HG03139 (cell line): ENCODE data around the gene RTP3.

Experiments
- ATAC-seq: cut with Tn5 transposase; IDR thresholded peaks from one replicate; pipeline ENCODE4 v1.9.1; 2021; ENCODE audit not compliant: unreplicated experiment

Gene RTP3

DNA sequence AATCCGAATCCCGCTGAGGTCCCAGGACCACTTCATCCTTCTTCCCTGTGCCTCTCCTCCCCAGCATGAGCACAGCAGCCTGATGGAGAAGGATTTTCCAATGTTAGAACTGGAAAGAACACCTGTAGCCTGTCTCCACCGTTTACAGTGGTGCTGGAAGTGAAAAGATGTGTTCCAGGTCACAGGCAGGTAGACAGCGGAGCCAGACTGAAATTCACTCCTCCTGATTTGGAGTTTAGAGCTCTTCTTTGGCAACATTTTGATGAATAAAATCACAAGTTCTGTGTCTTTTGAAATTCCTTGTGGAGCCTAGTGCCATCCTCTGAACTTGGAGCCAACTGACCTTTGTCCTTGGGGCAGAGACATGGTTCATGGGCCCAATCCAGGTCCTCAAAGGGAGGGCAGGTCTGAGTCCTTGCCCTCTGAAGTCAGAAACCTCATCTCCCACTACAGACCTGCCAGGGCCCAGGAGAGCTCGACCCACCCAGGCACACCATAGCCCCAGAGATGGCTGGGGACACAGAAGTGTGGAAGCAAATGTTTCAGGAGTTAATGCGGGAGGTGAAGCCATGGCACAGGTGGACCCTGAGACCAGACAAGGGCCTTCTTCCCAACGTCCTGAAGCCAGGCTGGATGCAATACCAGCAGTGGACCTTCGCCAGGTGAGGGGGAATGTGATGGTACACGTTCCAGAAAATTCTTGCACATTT, at the start of gene RTP3:
Gene RTP3, plus strand, starts transcription at position 421 of the 710 bp plus-strand sequence. Its CDS starts 87 bp downstream, at position 508.
- no peak for ATAC-seq

GRCh38 chr3:46448721-46449120, 49.1 kb upstream of the RTP3 start:
- ATAC-seq, result no peak

GRCh38 chr3:46449755-46450552, 47.8 kb upstream of the RTP3 start:
- no peak for ATAC-seq

DNA sequence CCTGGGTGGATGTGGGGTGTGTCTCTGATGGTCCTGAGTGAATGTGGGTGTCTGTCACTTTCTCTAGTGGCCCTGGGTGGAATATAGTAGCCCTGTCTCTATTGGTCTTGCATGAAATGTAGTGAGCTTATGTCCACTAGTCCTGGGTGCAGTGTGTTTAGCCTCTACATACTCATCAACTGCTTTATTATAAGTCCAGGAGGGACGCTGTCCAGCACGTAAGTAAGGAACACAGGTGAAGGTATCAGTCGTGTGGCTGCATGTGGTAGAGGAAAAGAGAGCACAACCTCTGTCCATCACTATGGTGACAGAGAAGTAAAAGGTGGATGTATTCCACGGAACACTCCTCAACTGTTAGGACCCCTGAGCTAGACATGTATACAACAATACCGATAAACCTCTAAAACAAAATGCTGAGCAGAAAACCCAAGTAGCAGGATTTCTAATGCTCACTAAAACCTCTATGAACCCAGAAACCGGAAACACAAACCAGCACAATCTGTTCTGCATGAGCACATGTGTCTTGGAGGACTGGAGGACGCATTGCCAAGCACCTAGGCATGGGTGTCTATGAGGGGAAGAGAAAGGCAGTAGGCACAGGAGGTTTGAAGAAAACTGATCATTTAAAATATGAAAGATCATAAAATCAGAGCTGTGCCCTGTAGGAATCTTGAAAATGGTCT, 44.1 kb upstream of the RTP3 start:
- ATAC-seq, result no peak

- no peak for ATAC-seq
These were observed 43.6 kb upstream of the RTP3 start for GRCh38 chr3:46454209-46454595.

- ATAC-seq, result no peak
These were observed 43.2 kb upstream of the RTP3 start for GRCh38 chr3:46454606-46455005.

GRCh38 chr3:46455231-46456115, 42.3 kb upstream of the RTP3 start:
- ATAC-seq, result no peak

DNA sequence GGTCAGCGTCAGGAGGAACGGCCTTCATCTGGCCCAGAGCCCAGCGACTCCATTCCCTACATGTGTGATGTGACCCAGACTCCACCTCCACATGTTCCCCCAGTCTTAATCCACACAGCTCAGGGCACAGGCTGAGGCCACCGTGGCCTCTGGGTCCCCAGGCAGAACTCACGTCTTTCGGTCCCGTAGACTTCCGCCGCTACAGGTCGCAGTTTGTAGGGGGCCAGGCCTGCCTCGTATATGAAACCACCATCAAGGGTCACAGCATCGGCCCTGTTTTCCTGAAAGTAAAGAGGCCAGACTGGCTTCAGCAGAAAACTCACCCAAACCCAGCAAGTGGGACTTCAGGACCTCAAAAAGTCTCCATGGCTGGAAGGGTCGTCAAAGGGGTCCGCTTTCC, 41.7 kb upstream of the RTP3 start:
- ATAC-seq, result no peak

GRCh38 chr3:46460051-46460450, 37.7 kb upstream of the RTP3 start:
- ATAC-seq, result no peak

DNA sequence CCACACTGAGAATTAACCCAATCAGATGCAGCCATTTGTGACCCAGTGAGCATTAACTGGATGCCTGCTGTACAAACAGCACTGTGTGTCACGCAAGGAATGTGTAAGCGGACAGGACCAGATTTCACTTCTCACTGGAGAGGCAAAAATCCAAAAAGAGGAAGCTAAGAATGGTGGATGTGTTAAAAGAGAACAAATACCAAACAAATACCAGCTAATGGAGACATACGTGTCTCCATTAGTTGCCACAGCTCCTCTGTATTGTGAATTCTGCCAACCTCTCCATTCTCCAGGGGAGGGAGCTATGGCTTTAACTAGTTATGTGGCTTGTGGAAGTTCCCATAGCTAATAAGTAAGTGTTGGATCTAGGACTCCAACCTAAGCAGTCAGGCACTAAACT, 35.7 kb upstream of the RTP3 start:
- no peak for ATAC-seq

- ATAC-seq, result no peak
These were observed 35.3 kb upstream of the RTP3 start for GRCh38 chr3:46462511-46462910.

DNA sequence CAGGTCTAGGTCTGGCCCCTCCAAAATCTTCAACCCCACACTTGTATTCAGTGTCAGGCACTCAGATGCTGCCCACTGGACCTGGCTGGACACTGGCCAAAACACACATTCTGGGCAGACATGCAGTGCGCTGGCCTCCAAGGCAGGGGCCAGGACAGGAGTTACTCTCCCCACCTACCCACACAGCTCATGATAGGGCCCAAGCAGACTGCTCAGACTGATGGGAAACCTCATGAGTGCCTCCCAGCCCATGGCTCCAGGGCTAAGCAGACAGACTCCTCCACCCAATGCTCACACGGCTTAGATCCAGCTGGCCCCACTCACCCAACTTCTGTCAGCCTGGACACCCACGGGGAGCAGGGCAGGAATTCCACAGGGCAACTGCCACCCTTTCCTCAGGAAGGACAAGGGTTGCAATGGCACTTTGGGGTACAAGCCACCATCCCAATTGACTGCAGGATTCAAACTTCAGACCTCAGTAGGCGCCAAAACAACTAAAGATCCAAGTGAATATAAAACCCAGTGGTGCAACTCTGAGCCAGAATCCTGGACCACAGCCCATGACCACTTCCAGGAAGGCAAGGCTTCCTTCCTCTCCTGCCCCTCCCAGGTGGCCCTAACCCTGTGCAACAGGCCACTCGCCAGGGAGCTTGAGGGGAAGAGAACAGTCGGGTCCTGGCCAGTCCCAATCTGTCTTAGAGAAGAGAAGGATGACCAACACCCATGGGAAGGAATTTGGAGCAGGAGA, 34.5 kb upstream of the RTP3 start:
- ATAC-seq, result no peak

DNA sequence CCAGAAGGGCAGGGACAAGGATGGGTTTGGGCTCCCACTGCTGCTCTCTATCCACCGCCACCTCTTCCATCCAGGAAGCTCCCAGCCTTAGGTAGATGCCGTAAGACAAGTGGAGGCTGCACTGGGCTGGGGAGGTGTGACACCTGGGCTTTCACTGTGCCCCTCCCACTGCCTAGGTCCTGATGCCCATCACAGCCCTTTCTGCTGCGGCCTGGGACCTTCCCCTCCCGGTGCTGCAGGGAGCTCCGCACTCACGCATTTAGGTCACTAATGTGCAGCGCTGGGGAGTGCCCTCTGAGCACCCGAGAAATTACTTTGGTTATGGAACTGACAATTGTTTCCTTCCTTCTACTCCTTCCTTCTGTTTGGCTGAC, 33.9 kb upstream of the RTP3 start:
- no peak for ATAC-seq

GRCh38 chr3:46464326-46465195, 33.2 kb upstream of the RTP3 start, which contains the start of gene LTF:
TSS of gene LTF (minus strand) at chr3:46464905. CDS start at chr3:46464867, 38 bp downstream.
- ATAC-seq, result no peak

GRCh38 chr3:46465196-46465520, 32.6 kb upstream of the RTP3 start:
- ATAC-seq, result no peak

- no peak for ATAC-seq
These were observed 31.5 kb upstream of the RTP3 start for GRCh38 chr3:46466273-46466672.

DNA sequence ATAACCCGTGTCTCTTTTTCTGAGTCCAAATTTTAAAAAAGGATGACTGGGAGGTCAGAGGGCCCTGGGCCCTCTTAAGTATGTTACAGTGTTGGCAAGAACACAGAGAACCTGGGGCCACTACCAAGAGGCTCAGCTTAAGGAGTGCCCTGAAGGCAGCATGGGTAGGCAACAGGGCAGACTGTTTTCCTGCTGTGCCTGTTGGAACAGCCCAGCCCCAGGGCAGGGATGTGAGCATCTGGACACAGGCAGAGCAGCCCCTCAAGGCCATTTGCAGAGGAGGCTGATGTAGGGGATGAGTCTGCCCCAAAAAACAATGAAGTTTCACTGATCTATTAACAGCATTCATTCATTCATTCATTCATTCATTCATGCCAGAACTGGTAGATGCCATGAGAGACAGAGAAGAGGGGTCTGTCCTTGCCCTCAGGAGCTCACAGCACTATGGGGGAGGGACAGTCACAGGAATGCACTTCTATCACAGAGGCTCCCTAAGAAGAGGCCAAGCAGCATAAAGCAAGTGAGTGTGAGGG, 30.8 kb upstream of the RTP3 start:
- no peak for ATAC-seq

DNA sequence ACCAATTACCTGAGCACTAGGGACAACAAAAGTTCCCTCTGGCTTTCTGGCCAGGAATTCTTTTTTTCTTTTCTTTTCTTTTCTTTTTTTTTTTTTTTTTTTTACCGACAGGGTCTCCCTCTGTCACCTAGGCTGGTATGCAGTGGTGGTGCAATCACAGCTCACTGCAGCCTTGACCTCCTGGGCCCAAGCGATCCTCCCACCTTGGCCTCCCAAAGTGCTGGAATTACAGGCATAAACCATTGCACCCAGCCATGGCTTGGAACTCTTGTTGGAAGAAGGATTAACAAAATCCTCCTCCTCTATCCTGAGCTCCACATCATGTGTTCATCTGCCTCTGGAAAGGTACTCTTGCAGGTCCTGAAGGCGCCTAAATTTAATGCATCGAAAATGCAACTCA, 30.2 kb upstream of the RTP3 start:
- ATAC-seq, result no peak
